Measurements from ENCODE around the gene MAPK9. TPM values are rescaled to one million over a fixed set of nuclear protein-coding genes. Genes with fewer than 3 reads are reported as not detected.
"Not testable (repeated sequence)": the region's sequence is repeated elsewhere in the genome, so short reads cannot be mapped to it uniquely, and the experiment has no call there.

The MAPK9 gene
- total RNA-seq, 1 donor from 2014 or later = 16.3 TPM

GRCh38 chr5:180222056-180222455, 69.8 kb downstream of the MAPK9 start:
- no peak for ATAC-seq

GRCh38 chr5:180217797-180218196, 74.1 kb downstream of the MAPK9 start:
- ATAC-seq = no peak

GRCh38 chr5:180216646-180217171, 75.2 kb downstream of the MAPK9 start:
- no peak for ATAC-seq

DNA sequence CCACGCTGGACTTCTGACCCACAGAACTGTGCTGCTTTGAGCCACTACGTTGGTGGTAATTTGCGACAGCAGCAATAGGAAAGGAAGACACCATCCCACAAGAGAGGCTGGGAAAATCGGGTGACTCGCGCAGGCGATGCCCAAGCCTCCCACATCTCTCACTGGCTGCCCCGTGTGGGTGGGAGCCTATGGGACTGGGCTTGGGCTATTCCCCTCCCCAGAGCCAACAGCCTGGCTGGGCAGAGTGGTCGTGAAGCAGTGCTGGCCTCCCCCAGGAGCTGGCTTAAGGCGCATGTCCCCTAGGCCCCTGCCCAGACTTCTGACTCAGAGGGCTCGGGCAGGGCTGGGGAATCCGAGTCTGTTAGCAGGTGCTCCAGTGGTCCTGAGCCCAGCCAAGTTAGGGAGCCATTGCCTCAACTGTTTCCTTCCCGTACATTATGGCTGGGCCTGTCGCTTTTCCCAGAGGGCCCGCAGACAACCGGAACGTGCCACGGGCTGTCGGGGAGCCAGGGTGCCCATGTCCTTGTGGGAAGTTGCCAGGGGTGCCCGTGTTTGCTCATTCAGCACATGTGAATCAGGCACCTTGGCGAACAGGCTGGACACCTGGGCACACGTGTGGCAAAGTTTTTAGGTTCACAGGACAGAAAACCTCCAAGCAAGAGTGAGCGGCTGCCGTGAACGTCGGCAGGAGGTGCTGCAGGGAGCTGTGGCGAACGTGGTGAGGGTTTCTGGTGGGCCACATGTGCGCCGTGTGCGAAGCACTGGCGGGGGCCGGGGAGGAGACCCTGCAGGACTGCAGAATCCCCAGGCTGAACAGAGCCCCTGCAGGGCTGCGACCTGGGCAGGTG, 75.9 kb downstream of the MAPK9 start:
- ATAC-seq = no peak

GRCh38 chr5:180214870-180215770, 76.8 kb downstream of the MAPK9 start:
- no peak for ATAC-seq

DNA sequence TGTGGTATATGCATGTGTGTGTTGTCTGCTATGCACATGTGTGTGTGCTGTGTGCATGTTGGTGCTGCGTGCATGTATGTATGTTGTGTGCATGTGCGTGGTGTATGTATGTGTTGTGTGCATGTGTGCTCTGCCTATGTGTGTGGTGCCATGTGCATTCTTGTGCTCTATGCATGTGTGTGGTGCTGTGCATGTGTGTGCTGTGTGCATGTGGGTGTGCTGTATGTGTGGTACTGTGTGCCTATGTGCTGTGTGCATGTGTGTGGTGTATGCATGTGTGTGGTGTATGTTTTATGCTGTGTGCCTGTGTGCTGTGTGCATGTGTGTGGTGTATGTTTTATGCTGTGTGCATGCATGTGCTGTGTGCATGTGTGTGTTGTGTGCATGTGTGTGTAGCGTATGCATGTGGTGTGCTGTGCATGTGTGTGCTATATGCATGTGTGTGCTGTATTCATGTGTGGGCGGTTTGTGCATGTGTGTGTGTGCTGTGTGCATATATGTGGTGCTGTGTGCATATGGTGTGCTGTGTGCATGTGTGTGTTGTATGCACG, 78.2 kb downstream of the MAPK9 start:
- ATAC-seq = no peak

- ATAC-seq = no peak
Observed at GRCh38 chr5:180213256-180213600, 78.7 kb downstream of the MAPK9 start.

GRCh38 chr5:180212363-180213255, 79.3 kb downstream of the MAPK9 start:
- ATAC-seq = no peak

GRCh38 chr5:180211761-180212035, 80.2 kb downstream of the MAPK9 start:
- ATAC-seq = no peak

GRCh38 chr5:180210961-180211760, 80.7 kb downstream of the MAPK9 start:
- ATAC-seq = no peak

- not testable (repeated sequence) for ATAC-seq
Observed at GRCh38 chr5:180210077-180210476, 81.8 kb downstream of the MAPK9 start.

GRCh38 chr5:180209137-180209581, 82.7 kb downstream of the MAPK9 start, which contains the start of gene RASGEF1C:
Gene RASGEF1C (minus strand): TSS chr5:180209211. CDS start chr5:180138052, 71,159 bp downstream.
- ATAC-seq = peak; percentile 89

DNA sequence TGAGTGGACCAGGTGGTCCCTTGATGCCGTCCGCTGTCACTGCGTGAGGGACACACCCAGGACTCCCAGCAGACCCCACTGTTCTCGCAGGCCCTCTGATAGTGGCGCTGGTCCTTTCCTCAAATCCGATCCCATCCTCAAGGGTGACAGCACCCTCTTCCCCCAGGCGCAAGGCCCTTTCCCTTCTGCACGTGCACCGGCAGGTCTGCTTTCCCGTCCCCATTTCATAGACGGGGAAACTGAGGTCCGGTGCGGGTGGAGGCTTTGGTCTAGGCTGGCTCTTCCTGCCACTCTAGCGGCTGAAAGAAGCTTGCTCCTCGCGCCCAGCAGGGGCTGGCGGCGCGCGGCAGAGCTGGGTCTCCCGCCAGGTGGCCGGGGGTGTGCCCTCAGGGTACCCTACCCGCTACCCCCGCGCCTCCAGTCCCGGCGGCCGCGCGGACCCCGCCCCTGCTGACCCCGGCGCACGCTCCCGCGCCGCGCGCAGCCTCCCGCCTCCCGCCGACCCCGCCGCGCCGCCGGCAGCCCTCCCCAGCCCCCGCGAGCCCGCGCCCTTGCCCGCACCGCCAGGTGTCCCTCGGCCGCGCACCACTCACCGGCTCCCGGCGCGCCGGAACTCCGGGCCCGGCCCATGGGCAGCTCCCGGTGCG, 83.3 kb downstream of the MAPK9 start:
- no peak for ATAC-seq

DNA sequence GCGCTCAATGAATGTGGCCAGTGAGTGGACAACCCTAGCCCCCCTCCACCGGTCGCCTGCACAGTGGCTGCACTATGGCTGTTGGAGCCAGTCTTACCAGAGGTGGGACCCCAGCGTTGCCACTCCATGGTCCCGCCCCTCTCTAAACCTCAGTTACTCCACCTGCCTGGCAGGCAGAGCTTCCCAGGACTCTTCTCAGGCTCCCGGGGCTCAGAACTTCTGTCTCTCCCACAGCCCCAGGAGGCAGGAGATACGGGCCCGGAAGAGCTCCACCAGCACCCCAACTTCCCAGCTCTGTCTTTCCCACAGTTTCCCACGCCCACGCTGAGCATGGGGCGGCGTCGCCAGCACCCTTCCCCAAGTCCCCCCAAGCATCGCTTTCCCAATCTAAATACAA, 83.8 kb downstream of the MAPK9 start:
- no peak for ATAC-seq

DNA sequence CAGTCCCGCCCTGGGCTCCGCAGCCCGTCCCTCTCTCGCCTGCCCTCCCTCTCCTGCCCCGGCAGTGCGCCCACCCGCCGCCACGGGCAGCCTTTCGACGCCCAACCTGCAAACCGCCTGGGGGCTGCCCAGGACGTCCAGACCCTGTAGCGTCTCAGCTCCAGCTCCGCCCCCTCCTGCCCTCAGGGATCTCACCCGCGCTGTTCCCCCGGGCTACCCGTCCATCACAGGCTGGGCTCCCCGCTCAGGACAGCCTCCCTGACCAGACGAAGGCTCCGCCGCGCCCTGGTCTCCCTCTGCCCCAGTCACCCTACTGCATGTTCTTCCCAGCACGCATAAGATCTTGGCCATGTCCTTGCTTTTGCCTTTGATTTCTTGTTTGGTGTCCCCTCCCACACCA, 84.3 kb downstream of the MAPK9 start:
- ATAC-seq = no peak

DNA sequence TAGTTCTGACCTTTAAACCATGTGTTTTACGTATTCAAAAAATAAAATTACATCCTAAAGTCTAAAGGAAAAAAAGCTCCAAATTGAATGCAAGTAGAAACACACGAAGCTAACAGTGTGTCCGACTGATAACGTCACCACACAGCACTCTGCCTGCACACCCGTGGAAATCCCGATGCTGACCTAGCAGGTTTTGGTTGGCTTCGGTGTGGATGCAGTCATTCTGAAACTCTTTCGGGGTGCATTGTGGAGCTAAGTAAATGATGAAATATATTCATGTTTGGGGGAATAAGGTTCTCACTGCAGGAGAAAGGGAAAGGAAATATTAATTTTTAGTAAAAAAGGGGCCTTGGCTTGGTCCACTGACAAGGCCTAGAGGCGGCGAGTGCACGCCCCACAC, 84.9 kb downstream of the MAPK9 start:
- ATAC-seq = no peak

DNA sequence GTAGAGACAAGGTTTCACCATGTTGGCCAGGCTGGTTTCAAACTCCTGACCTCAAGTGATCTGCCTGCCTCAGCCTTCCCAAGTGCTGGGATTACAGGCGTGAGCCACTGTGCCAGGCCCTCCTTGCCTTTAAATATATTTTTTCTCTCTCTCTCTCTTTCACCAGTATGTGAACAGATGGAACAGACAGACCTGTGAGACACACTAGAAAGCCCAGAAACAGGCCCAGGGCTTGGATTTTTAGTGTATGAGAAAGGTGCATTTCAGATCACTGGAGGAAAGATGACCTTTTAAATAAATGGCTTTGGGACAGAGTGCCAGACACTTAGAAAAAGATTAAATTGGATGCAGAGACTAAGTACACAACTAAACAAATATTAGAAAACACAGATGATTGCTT, 86.0 kb downstream of the MAPK9 start:
- no peak for ATAC-seq

DNA sequence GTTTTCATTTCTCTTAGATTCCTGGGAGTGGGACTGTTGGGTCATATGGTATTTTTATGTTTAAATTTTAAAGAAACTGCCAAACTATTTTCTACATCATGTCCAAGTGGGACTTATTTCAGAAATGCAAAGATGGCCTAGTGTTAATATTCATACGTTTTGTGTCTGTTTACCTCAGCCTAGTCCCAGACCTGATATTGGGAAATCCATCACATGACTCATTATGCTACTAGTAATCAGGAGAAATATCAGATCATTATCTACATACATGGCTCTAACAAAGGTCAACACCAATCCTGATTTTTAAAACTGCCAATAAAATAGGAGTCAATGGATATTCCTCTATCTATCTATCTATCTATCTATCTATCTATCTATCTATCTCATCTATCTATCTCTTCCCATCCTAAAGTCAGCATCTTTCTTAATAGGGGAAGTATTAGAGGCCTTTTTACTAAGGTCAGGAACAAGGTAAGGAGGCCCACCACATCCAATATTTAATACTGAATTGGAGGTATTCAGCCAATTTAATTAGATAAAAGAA, 87.5 kb downstream of the MAPK9 start:
- no peak for ATAC-seq

DNA sequence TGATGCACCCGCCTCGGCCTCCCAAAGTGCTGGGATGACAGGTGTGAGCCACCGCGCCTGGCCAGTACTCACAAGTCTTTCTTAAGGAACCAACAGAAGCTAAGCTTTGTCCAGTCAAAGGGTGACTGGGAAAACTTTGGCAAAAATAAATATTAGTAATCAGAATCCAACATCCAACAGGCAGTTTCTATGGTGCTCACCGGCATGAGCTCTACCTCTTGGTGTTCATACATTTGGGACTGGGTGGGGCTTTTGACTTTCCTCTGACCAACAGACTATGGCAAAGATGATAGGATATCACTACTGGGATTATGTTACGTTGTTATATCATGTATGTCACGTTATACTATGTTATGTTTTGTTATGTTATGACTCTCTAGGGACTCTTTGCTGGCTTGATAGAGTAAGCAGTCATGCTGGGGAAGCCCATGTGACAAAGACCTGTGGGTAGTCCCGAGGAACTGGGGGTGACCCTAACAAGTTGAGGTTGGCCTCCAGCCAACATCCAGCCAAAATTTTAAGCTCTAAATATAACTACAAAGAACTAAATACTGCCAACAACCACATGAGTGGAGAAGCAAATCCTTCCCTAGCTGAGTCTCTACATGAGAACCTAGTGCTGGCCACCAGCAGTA, 88.8 kb downstream of the MAPK9 start:
- no peak for ATAC-seq

Data from esophagus mucosa (tissue), 1 donor.